Heart right ventricle (tissue), 16 donors: ENCODE measurements around the gene PTBP1. TPM values are rescaled to one million over a fixed set of nuclear protein-coding genes. Genes with fewer than 3 reads are reported as not detected.

ENCODE experiments used
- ATAC-seq, 8 donors: fragments of 200-7000 bp; cut with Tn5 transposase; one replicate each; pipeline ENCODE4 v1.9.1; 2020; ENCODE audit warnings: mild to moderate bottlenecking in 8 of 8, moderate library complexity in 8 of 8, moderate number of reproducible peaks in 1 of 8
- DNase-seq, 2 donors: peaks; one replicate each; pipeline ENCODE4 v3.0.0-alpha.2; 2020
- H3K27ac ChIP-seq, 10 donors: fragments of 200-600 bp; sonication (generic) in 2 of 10; one replicate each; pipeline versions ENCODE4 v1.5.0 to v1.8.0; 2020 to 2022; ENCODE audit warnings: mild to moderate bottlenecking in 3 of 10
- H3K27me3 ChIP-seq, 7 donors: fragments of 200-600 bp; one replicate each; pipeline ENCODE4 v1.8.0; 2021 to 2022; ENCODE audit warnings: mild to moderate bottlenecking in 2 of 7
- H3K36me3 ChIP-seq, 9 donors: fragments of 200-600 bp; sonication (generic) in 1 of 9; one replicate each; pipeline versions ENCODE4 v1.5.0 to v1.8.0; 2020 to 2022; ENCODE audit warnings: mild to moderate bottlenecking in 2 of 9
- H3K4me1 ChIP-seq, 9 donors: fragments of 200-600 bp; sonication (generic) in 1 of 9; one replicate each; pipeline versions ENCODE4 v1.5.0 to v1.8.0; 2020 to 2022; ENCODE audit warnings: mild to moderate bottlenecking in 4 of 9
- H3K4me3 ChIP-seq, 10 donors: fragments of 200-600 bp; sonication (generic) in 2 of 10; one replicate each; pipeline versions ENCODE4 v1.5.0 to v1.8.0; 2020 to 2022; ENCODE audit warnings: mild to moderate bottlenecking in 7 of 10, moderate library complexity in 2 of 10
- H3K9me3 ChIP-seq, 11 donors: fragments of 200-600 bp in 10 of 11; sonication (generic) in 2 of 11; one replicate each; pipeline versions ENCODE4 v1.5.0 to v1.8.0; 2013 to 2022; ENCODE audit warnings: mild to moderate bottlenecking in 2 of 11, control low read depth in 1 of 11, moderate library complexity in 1 of 11
- WGBS, 2 donors: extraction: QIAGEN DNeasy Blood & Tissue Kit; methylation state at CpG; one replicate each; pipeline ENCODE4 v1.1.7; 2013; ENCODE audit warnings: inconsistent platforms in 1 of 2; 5-methylcytosine and 5-hydroxymethylcytosine counted together
- intact Hi-C, 10 donors: fragments of 100-400 bp; cut with DNase I; formaldehyde crosslinking; loops; one replicate each; pipeline versions ENCODE4 v1.11.1 to v1.14.2; 2022
- polyA plus RNA-seq, 2 donors: library from polyadenylated mRNA; stranded (reverse); fragments of 200-250 nt; gene quantifications; one replicate each; pipeline ENCODE4 v1.2.3, GENCODE V29; 2013
- total RNA-seq, 10 donors: library from RNA; stranded (reverse); fragmentation: NEBNext Ultra II Directional in 3 of 10; extraction: Animal tissue kit (Norgen Biotek cat#: 25700) in 3 of 10; gene quantifications; one replicate each; pipeline versions ENCODE4 v1.2.1 to v1.2.4, GENCODE V29; 2021 to 2023
- TF ChIP-seq, protein P1 (sequence below), 9 donors: fragments of 200-600 bp; sonication (generic) in 2 of 9; IDR thresholded peaks; one replicate each; pipeline versions ENCODE4 v1.5.0 to v1.8.0; 2021 to 2022; ENCODE audit warnings: antibody characterized with exemption in 9 of 9, mild to moderate bottlenecking in 5 of 9, moderate library complexity in 1 of 9
- donor health status: Arrhythmogenic right ventricular cardiomyopathy.
- donor health status: ischemic (EF 13 %, LVEDD 7.1; RV severe dilation, severe dysfunction).
- donor health status: healthy with polysubstance abuse.
- donor health status: DM: no; HTN: yes; CAD: no.
- donor health status: DM: no; HTN: no; CAD: no.
- donor health status: ischemic (EF 25% LVEDD 6.9; RV normal size, moderate dysfunction).
- donor health status: ischemic (EF 25% LVEDD 5.7; RV mildly dilated, moderate dysfunction).
- donor health status: healthy.
- donor health status: DM: yes; HTN: yes; CAD: no.
- donor health status: Ischemic cardiomyopathy.
- donor health status: ischemic (EF 35%, LVEDD 5.7; RV mildly dilated, moderate dysfunction).
- donor health status: nonischemic (EF 11% LVEDD 7.7; RV severe dilation, severe dysfunction).
- donor health status: DM: yes; HTN: yes; CAD: no.
- donor health status: PGD.
- donor health status: ischemic (EF 29% LVEDD 5.4; RV normal size, mild dysfunction).
- donor health status: nonischemic (EF 23%, LVEDD 6.1; RV moderate dilation, normal function).

The PTBP1 gene
- total and polyA plus RNA-seq, 12 donors: 46.2 to 106 (median 56.8) TPM

DNA sequence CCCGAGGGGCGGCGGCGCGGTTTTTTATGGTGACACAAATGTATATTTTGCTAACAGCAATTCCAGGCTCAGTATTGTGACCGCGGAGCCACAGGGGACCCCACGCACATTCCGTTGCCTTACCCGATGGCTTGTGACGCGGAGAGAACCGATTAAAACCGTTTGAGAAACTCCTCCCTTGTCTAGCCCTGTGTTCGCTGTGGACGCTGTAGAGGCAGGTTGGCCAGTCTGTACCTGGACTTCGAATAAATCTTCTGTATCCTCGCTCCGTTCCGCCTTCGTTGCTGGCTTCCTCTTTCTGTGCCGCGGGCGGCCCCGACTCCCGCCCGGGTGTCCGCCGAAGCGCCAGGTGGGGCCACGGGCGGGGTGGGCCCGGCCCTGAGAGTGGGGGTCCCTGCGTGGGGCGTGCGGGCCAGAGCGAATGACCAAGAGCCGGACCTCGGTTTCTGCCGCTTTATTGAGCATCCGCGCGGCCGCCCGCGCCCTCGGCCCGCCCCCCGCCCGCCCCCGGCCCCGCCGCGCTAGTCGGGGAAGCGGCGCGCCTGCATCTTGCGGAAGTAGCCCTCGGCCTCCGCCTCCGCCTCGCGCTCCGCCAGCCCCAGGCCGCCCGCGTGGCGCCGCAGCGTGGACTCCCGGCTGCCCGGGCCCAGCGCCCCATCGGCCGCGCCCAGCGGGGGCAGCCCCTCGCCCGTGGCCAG is 14.9 kb downstream of the PTBP1 start:
- H3K4me3 ChIP-seq: no peak overlapping the region
- H3K4me1 ChIP-seq: peaks cover 0 to 1% (median 0%) of the 10 kb centered on the region in 9 donors
- TF ChIP-seq, protein P1, sequence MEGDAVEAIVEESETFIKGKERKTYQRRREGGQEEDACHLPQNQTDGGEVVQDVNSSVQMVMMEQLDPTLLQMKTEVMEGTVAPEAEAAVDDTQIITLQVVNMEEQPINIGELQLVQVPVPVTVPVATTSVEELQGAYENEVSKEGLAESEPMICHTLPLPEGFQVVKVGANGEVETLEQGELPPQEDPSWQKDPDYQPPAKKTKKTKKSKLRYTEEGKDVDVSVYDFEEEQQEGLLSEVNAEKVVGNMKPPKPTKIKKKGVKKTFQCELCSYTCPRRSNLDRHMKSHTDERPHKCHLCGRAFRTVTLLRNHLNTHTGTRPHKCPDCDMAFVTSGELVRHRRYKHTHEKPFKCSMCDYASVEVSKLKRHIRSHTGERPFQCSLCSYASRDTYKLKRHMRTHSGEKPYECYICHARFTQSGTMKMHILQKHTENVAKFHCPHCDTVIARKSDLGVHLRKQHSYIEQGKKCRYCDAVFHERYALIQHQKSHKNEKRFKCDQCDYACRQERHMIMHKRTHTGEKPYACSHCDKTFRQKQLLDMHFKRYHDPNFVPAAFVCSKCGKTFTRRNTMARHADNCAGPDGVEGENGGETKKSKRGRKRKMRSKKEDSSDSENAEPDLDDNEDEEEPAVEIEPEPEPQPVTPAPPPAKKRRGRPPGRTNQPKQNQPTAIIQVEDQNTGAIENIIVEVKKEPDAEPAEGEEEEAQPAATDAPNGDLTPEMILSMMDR (IDR thresholded peaks at IDR 0.05): no peak
- no peaks in the 10 kb centered on the region for H3K27me3 ChIP-seq
- intact Hi-C loops: no loop called here
- peaks cover 13 to 60% (median 50%) of the 10 kb centered on the region in 9 donors for H3K36me3 ChIP-seq
- H3K27ac ChIP-seq: no peak overlapping the region
- H3K9me3 ChIP-seq: no peaks in the 10 kb centered on the region
- ATAC-seq (peak in 1 of 8 donors; percentile 1), DNase-seq (no peak)
- WGBS, 2 donors: 86 to 92% methylated on average over 39 to 80 of the region's 80 CpGs

DNA sequence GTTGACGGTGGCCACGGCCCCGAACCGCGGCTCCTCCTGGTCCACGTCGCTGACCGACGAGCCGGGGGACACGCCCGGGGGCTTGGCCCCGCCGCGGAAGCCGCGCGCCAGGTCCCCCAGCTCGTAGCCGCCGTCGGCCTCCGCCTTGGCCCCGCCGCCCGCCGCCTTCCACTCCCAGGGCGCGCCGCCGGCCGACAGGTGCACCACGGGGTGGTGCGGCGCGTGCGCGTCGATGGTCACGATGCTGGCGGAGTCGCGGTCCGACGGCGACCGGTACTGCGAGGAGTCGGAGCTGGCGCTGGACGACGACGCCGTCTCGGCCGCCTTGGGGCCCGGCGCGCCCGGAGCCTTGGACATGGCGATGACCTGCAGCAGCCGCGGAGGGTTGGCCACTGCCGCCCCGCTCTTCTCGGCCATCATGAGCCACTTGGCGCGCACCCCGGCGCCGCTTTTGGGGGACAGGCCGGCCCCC is 15.5 kb downstream of the PTBP1 start:
- Histone ChIP-seq H3K27ac (no peak overlapping the region), H3K36me3 (peaks cover 13 to 55% (median 44%) of the 10 kb centered on the region in 9 donors), H3K27me3 (no peaks in the 10 kb centered on the region), H3K4me3 (no peak overlapping the region), H3K9me3 (no peaks in the 10 kb centered on the region), H3K4me1 (no peaks in the 10 kb centered on the region)
- DNase-seq: no peak
- no peak for ATAC-seq
- TF ChIP-seq, protein P1 (IDR thresholded peaks at IDR 0.05): no peak
- WGBS, 2 donors: 90 to 92% methylated on average over 59 to 72 of the region's 72 CpGs
- intact Hi-C loops: no loop called here

DNA sequence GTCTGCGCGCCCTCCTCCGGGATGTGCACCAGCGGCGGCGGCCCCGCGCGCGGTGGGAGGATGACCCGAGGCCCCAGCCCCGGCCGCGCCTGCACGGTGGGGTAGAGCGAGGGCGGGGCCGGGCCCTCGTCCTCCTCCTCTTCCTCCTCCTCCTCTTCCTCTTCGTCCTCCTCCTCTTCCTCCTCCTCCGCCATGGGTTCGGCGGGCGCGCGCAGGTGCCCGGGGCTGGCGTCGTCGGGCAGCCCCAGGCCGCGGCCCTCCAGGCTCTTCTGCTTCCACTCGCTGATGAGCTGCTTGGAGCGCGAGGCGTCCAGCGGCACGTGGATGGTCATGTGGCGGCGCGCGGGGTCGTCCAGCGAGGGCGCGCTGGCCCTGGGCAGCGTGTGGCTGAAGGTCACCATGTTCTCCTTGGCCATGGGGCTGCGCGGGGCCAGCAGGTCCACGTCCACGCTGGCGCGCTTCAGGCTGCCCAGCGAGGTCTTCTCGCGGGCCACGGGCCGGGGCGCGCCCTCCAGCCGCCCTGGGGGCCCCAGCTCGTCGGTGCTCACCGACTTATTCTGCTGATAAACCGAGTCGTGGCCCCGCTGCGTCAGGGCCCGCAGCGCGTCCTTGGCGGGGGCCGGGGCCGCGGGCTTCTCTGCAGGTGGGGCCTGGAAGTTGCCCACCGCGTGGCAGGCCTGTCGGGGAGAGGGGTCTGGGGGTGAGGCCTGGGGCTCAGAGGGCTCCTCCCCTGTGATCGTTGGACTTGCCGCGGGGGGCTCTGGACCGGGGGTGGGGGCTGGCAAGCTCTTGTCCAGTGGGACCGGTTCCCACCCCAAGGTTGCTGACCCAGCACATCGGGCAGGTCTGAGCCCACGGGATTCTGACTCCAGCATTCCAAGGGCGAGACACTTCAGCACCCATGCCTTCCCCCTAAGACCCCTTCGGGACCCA is 16.2 kb downstream of the PTBP1 start:
- WGBS, 2 donors: 92 to 93% methylated on average over 67 to 87 of the region's 87 CpGs
- no peaks in the 10 kb centered on the region for H3K9me3 ChIP-seq
- no peak overlapping the region for H3K27ac ChIP-seq
- ATAC-seq (peak in 4 of 8 donors; percentile 16 to 25 (median 21)), DNase-seq (no peak)
- no peak overlapping the region for H3K4me3 ChIP-seq
- TF ChIP-seq, protein P1 (IDR thresholded peaks at IDR 0.05): no peak
- peaks cover 12 to 48% (median 37%) of the 10 kb centered on the region in 9 donors for H3K36me3 ChIP-seq
- H3K27me3 ChIP-seq: no peaks in the 10 kb centered on the region
- intact Hi-C loops: no loop called here
- H3K4me1 ChIP-seq: no peaks in the 10 kb centered on the region
